Prostate gland (tissue), 2 donors: ENCODE results near the gene RBBP7.

Source experiments
- POLR2A ChIP-seq: fragments of 450-650 bp; IDR thresholded peaks from one replicate; pipeline ENCODE4 v1.6.1; 2016; ENCODE audit warnings: antibody characterized with exemption, mild to moderate bottlenecking
- POLR2AphosphoS5 ChIP-seq: sonication (generic); formaldehyde crosslinking; IDR thresholded peaks from one replicate; pipeline ENCODE4 v1.6.1; 2017; ENCODE audit warnings: antibody characterized with exemption
- TF ChIP-seq, protein P1 (sequence below), 4 experiments: fragments of 200-600 bp in 2 of 4; fragments of 450-650 bp in 2 of 4; sonication (generic) in 2 of 4; IDR thresholded peaks; 1 replicate in 3 of 4; 2 replicates in 1 of 4; pipeline ENCODE4 v1.5.1; 2016 to 2019; ENCODE audit warnings: antibody characterized with exemption in 4 of 4, mild to moderate bottlenecking in 2 of 4, moderate library complexity in 2 of 4

DNA sequence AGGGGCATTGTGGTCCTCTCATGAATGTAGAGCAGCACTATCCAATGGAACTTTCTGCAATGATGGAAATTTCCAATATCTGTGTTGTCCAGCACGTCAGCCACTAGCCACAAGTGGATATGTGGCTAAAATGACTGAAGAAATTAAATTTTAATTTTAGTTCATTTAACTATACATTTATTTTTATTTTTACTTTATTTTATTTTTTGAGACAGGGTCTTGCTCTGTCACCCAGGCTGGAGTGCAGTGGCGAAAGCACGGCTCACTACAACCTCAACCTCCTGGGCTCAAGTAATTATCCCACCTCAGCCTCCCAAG, 13.3 kb upstream of the RBBP7 start:
- TF ChIP-seq POLR2AphosphoS5, result no peak
- TF ChIP-seq, protein P1, sequence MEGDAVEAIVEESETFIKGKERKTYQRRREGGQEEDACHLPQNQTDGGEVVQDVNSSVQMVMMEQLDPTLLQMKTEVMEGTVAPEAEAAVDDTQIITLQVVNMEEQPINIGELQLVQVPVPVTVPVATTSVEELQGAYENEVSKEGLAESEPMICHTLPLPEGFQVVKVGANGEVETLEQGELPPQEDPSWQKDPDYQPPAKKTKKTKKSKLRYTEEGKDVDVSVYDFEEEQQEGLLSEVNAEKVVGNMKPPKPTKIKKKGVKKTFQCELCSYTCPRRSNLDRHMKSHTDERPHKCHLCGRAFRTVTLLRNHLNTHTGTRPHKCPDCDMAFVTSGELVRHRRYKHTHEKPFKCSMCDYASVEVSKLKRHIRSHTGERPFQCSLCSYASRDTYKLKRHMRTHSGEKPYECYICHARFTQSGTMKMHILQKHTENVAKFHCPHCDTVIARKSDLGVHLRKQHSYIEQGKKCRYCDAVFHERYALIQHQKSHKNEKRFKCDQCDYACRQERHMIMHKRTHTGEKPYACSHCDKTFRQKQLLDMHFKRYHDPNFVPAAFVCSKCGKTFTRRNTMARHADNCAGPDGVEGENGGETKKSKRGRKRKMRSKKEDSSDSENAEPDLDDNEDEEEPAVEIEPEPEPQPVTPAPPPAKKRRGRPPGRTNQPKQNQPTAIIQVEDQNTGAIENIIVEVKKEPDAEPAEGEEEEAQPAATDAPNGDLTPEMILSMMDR (IDR thresholded peaks at IDR 0.05), result no peak
- no peak for TF ChIP-seq POLR2A
